GM06990 (cell line): Measurements from ENCODE around the gene CDH4.

ENCODE experiments used
- DNase-seq: peaks from one replicate; pipeline ENCODE4 v3.0.0-alpha.2; 2011; ENCODE audit not compliant: insufficient read length; ENCODE audit errors: extremely low read depth
- H3K27me3 ChIP-seq: replicated peaks from 2 replicates; pipeline ENCODE4 v1.6.0; 2011; ENCODE audit warnings: low read length; ENCODE audit not compliant: control insufficient read depth, insufficient read depth
- H3K36me3 ChIP-seq: 2 replicates; pipeline ENCODE4 v1.5.1; 2011; ENCODE audit warnings: low read length; ENCODE audit not compliant: control insufficient read depth, insufficient read depth
- H3K4me3 ChIP-seq: replicated peaks from 2 replicates; pipeline ENCODE4 v1.5.1; 2011; ENCODE audit warnings: low read depth, mild to moderate bottlenecking, control low read depth, low read length
- CTCF ChIP-seq: IDR thresholded peaks from 2 replicates; pipeline ENCODE4 v1.5.1; 2011; ENCODE audit warnings: low read length, control low read depth, mild to moderate bottlenecking, inconsistent platforms; ENCODE audit not compliant: insufficient read depth, poor library complexity, severe bottlenecking

CDH4 gene

DNA sequence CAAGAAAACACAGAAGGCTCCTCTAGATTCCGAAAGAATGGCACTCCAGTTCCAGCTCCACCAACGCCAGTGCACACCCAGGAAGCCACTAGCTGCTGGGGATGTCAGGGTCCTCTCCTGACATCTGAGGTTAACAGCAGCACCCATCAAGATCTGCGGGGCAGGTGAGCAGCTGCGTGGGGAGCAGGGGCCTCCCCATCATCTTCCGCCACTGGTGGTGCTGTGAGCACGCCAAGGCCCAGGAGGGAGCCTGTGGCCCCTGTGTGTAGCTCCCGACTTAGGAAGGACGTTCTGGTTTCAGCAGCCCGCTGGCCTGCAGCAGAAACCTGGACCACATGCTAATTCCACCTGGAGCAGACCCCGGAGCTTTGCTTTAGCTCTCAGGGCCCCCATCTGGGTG is 427.4 kb downstream of the CDH4 start:
- no peaks in the 10 kb centered on the region for H3K27me3 ChIP-seq
- no peak for DNase-seq
- no peak overlapping the region for H3K4me3 ChIP-seq
- H3K36me3 ChIP-seq: no peaks in the 10 kb centered on the region
- TF ChIP-seq CTCF: no peak

DNA sequence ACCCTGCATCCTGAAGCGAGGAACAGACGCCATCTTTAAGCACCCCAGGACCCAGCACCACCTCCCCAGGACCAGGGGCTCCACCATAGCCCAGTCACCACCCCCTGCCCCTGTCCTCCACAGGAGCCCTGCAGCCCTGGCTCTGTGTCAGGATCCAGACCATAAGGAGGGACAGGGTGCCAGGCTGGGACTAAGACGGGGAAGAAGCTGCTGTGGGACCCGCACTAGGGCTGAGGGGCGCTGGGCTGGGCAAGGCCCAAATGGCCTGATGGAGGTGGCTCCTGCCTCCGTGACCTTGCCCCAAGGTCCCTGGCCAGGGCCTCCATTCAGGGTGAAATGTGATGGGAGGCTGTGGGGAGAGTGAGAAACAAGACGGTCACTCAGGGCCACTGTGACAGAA is 428.0 kb downstream of the CDH4 start:
- DNase-seq: no peak
- H3K27me3 ChIP-seq: no peaks in the 10 kb centered on the region

DNA sequence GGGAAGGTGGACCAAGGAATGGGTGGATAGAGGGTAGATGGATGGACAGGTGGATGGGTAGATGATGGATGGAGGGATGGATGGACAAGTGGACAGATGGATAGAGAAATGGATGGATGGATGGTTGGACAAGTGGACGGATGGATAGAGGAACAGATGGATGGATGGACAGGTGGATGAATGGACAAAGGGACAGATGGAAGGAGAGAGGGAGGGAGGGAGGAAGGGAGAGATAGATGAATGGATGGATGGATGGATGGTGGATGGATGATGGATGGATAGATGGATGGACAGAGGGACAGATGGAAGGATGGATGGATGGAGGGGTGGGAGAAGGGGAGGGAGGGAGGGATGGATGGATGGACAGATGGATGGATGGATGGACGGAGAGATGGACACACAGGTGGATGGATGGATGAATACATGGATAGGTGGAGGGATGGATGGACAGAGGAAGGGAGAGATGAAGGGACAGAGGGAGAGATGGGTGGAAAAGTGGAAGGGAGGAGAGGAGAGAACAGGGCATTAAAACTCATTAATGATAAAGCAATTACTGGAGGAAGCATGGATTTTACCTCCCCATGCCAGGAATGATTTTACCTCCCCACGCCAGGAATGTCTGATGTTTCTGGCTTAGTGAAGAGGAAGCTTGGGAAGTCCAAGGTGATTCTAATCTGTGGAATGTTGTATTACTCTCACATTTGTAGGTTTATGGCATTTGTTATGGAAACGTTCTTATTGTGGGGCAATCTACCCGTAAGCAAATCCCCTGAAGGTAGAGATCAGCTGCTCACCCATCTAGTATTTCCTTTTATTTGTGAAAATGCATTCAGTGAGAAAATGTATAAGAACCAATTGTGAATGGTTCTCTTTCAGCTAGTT is 430.3 kb downstream of the CDH4 start:
- Histone ChIP-seq H3K27me3 (no peaks in the 10 kb centered on the region), H3K36me3 (no peaks in the 10 kb centered on the region), H3K4me3 (no peak overlapping the region)
- no peak for TF ChIP-seq CTCF
- DNase-seq: no peak

More for the DNA sequence above, 428.0 kb downstream of the CDH4 start:
- TF ChIP-seq CTCF: no peak
- Histone ChIP-seq H3K4me3 (no peak overlapping the region), H3K36me3 (no peaks in the 10 kb centered on the region)

DNA sequence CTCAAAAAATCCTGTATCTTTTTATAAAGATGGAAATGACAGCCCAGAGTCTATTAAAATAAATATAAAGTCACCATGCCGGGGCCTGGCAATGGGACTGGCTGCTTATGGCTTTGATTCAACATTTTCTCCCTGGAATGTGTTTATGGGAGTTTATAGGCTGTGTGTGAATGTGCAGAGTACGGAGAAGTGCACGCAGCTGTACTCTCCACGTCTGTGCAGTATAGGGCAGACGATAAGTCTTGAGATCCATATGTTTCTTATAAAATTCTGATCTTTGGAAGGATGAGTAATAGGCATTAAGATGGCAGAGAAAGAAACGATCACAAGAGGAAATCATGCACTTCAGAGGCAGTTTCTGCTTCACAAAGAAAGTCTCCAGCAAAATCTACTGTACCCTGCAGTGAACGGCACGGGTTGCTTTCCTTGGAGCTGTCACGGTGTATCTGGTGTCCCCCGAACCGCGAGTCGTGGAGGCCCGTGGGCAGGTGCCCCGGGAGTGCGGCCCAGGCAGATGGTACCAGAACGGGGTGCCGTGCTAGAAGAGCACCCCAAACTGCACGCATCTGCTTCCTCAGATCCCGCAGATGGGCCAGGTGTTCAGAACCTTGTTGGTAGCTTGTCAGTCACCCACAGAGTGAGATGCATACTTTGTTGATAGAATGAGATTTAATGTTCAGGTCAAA is 431.1 kb downstream of the CDH4 start:
- H3K27me3 ChIP-seq: no peaks in the 10 kb centered on the region
- DNase-seq: no peak
- H3K4me3 ChIP-seq: no peak overlapping the region
- no peaks in the 10 kb centered on the region for H3K36me3 ChIP-seq
- no peak for TF ChIP-seq CTCF

DNA sequence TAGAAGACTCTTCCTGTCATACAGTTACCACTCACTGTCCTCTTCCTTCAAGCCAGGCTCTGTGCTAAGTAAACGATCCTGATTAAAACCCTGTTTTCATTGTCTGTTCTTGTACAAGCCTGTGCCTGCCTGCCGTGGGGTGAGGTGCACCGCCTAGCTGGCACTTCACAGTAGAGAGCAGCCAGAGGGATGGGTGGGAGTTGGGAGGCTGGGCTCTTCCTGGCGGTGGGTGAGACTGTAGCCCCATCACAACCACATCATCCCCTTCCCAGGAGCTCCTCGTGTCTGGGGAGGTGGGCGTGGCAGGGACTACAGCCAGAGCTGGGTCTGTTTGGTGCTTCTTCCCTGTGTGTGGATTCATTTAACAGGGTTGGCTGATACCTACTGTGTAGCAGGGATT is 431.7 kb downstream of the CDH4 start:
- H3K4me3 ChIP-seq: no peak overlapping the region
- H3K36me3 ChIP-seq: no peaks in the 10 kb centered on the region
- H3K27me3 ChIP-seq: no peaks in the 10 kb centered on the region
- no peak for DNase-seq
- no peak for TF ChIP-seq CTCF
